ENCODE data around the gene DKK2.

- TF ChIP-seq, protein P1, sequence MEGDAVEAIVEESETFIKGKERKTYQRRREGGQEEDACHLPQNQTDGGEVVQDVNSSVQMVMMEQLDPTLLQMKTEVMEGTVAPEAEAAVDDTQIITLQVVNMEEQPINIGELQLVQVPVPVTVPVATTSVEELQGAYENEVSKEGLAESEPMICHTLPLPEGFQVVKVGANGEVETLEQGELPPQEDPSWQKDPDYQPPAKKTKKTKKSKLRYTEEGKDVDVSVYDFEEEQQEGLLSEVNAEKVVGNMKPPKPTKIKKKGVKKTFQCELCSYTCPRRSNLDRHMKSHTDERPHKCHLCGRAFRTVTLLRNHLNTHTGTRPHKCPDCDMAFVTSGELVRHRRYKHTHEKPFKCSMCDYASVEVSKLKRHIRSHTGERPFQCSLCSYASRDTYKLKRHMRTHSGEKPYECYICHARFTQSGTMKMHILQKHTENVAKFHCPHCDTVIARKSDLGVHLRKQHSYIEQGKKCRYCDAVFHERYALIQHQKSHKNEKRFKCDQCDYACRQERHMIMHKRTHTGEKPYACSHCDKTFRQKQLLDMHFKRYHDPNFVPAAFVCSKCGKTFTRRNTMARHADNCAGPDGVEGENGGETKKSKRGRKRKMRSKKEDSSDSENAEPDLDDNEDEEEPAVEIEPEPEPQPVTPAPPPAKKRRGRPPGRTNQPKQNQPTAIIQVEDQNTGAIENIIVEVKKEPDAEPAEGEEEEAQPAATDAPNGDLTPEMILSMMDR (conservative IDR thresholded peaks at IDR 0.05; ENCODE audit: low read depth, low read length) = no peak
- no peak for TF ChIP-seq EZH2phosphoT487 (IDR thresholded peaks at IDR 0.05; ENCODE audit: borderline replicate concordance, low read length)
Observed at GRCh38 chr4:106986486-106986885, 49.6 kb downstream of the DKK2 start.

Measured in PC-3 (cell line).